NCI-H1694 (cell line): ENCODE data around the gene OS9.

Experiments used
- DNase-seq: peaks from one replicate; lab custom pipeline; 2025; lab: John Stamatoyannopoulos, UW

OS9 gene

DNA sequence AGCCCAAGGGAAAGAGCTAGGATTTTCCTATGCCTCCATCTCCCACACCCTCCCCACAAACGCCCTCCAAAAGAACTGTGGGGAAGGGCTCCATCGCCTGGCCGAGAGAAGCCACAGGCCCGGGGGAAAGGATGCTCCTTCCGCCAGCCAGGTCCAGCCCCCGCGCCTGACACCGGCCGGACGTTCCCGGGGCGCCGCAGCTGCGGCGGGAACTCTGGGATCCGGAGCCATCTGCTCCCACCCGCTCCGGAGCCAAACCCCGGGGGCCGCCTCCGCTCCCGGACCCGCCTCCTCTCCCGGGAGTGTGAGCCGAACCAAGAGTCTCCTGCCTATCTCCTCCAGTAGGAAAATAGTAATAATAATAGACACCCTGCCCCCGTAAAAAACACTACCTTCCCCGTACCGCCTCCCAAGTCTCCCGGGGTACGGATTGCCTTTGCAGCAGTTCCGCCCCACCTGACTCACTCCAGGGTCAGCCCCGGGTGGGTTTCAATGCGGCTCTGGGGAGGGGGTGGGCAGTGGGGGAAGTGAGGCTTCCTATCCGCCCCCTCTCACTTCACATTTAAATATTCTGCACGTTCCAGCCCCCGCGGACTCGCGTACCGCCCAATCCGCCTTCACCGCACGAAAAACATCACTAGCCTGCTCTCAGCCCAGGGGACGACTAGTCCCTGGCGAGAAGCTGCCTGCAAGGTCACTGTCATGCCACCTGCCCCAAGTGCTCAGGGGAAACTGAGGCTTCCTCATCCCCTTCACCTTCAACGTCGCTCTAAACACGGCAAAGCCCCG lies 42.2 kb downstream of the OS9 start:
- DNase-seq, result no peak

DNA sequence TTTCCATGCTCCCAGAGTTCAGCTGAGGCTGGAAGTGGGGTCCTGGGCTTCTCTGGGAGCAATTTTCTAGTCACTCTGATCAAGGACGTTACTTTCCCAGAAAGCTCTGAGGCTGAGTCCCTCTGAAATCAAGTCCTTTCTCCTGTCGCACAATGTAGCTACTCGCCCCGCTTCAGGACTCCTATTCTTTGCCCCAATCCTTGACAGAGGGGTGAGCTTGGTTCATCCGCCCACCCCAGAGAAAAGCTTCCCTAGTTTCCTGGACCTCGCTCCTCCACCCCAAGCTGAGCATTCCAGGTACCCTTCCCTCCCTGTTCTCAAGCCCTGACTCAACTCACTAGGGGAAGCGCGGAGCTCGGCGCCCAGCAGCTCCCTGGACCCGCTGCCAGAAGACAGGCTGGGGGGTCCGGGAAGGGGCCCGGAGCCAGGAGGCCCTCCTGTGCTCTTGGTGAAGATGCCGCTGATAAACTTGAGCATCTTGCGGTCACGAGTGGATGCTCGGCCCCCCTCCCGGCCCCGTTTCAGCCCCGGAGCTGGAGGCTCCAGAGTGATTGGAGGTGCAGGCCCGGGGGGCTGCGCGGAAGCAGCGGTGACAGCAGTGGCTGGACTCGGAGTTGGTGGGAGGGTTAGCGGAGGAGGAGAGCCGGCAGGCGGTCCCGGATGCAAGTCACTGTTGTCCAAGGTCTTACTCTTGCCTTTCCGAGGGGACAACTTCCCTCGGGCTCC lies 43.0 kb downstream of the OS9 start:
- no peak for DNase-seq

- no peak for DNase-seq
Observed at GRCh38 chr12:57737467-57738460, 43.8 kb downstream of the OS9 start.

DNA sequence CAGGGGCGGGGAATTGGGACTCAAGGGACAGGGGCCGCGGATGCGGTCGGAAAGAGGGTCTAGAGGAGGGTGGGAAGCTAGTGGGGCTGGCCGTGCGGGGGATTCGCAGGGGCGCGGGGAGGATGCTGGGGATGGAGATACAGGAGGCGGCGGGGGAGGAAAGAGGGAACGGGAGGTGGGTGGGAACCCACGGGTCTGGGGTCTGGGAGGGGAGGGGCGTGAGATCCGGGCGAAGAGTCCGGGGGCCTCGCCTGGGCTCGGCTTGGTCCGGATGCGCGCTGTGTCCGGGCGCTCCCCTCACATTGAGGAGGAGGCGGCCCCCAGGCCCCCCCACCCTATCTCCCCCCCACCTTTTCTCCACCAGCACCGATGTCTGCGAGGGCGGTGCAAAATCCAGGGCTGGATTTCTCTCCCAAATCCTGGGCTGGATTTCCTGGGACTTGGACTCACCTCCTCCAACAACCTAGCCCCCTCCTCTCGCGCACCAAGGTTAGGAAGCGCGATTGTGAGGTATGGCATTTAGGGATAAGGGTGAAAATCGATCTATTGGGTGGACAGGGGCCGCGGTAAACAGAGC lies 44.8 kb downstream of the OS9 start, which contains the start of gene AGAP2:
Gene AGAP2 (minus strand): TSS at position 82 of the 577 bp plus-strand sequence. CDS start 496 bp downstream, outside the sequence.
- peak; percentile 21 for DNase-seq

DNA sequence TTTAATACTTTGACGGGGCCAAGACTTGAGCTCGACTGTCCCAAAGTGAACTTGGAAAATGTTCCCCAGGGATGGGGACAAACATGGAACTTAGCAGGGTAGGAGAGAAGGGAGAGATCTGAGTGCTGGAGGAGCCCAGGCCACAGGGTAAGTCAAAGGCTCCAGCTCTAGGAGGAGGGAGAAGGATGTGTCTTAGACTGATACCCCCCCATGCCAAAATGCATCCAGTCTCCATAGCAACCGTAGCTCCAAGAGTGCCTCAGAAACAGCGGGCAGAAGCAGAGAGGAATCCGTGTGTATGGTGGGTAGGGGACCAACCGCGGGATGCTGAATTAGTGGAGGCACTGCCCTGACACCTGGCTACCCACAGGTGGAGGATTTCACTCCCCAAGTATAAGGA lies 45.5 kb downstream of the OS9 start:
- DNase-seq, result no peak

- DNase-seq, result no peak
Observed at GRCh38 chr12:57739914-57740538, 46.1 kb downstream of the OS9 start.

DNA sequence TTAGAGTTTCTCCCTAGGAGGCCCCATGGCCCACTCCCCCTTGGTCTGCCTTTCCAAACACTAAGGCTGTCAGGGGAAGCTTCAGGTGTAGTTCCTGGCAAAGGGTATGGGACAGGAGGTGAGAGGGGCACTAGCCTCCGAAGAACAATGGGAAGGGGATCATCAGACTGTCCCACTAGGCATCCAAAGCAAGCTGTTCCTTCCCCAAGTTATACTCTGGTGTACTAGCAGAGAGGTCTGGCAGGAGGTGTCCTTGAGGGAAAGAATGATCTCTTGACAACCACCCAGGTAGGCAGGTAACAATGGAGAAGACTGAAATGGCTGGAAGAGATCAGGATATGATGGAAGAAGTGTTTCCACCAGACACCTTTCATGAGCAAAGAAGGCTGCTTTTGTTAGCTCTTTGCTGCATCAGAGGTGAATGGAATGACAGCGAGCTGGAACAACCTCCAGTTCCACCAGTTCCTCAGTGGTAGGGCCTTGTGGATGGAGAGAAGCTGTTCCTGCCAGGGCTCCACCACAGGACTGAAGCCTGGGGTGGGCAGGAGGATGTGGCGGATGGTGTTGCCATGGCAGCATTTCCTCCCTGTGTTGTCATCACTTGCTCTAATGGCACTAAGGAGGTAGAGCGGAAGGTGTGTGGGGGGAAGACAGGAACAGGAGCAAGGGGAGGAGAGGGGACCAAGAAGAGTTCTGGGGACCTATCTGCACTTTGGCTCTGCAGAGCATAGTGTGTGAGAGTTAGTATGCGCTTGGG lies 46.9 kb downstream of the OS9 start:
- no peak for DNase-seq

DNA sequence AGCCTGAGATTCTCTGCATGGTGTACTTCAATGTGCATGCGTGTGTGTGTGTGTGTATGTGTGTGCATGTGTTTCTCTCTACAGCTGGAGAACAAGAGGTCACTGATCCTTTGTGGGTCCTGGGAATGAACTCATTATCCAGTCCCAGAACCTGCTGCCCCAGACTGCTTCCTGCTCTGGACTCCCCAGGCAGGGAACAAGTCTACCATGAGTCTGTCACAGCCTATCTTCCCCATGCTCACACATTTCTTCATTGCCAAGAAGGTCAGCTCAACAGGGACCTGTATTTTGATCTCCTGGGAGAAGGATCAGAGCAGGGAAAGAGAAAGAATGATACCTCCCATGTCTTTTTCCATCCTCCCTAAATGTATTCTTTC lies 47.5 kb downstream of the OS9 start:
- DNase-seq, result no peak

DNA sequence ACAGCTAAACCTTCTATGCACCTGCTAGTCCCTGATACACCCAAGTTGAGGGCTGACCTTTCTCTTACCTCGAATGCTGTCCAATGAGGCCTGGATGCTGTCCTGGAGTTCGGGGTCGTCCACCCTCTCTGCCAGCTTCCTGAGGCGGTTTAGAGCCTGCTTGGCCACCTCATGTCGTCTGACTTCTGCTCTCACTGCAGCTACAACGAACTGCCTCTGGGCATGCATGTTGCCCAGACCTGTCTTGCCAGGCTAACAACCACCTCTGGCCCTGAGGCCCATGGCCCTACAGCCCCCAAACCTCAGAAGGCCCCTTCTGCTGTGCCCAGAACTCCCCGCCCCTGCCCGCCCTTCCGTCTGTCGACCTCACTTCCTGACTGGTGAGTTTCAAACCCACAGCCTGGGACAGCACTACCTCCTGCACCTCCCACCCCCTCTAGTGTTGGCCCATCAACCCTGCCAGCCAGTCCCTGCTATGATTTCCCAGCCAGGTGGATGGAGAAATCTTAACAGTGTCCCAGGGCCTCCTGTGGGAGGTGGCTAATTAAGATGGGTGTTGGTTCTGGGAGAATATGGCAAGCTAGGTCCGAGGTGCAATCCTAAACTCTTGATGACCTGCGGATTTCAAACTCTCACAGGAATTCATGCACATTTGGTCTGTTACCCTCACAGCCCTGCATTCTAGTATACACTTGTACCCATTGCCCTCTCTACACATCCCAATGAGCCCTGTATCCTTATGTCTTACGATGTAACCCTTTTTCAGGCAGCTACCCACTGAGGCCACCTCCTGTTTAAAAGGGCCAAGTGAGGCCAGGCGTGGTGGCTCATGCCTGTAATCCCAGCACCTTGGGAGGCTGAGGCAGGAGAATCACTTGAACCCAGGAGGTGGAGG lies 48.2 kb downstream of the OS9 start:
- DNase-seq, result no peak

DNA sequence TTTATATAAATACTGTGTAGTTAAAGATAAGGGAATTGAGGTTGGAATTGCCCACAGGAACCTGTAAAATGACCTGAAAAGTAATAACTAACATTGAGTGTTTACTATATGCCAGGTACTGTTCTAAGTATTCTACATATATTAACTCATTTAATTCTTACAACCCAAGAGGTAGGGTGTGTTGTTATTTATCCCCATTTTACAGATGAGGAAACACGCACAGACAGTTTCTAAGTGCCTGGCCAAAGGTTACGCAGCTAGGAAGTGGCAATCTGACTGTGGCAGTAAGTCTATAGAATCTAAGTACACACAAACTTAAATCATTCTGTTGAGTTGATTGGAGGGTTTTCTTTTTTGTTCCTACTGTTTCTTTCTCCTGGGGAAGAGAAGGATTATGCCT lies 49.8 kb downstream of the OS9 start:
- DNase-seq, result no peak

GRCh38 chr12:57744194-57744776 lies 50.4 kb downstream of the OS9 start:
- DNase-seq, result no peak

- DNase-seq, result peak; percentile 97
Observed at GRCh38 chr12:57744777-57745484, 51.0 kb downstream of the OS9 start, which contains the start of gene TSPAN31. Gene TSPAN31 (plus strand): TSS chr12:57745039. CDS start chr12:57745155, 116 bp downstream.

- DNase-seq, result no peak
Observed at GRCh38 chr12:57745485-57745881, 51.6 kb downstream of the OS9 start.

DNA sequence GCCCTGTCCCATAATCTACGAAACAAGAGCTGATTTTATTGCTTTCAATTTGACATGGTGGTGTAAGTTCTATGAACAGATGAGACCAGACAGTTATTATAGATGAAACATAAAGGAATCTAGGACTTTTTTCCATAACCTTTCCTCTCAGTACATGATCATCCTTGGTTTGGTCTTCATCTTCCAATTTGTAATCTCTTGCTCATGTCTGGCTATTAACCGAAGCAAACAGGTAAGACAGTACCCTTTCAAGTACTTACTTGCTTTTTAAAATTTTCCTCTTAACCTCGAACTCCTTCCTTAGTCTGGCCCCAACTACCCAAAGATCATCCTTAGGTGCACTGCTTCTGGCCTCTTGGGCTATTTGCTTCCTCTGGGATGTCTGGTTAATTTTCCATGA lies 52.1 kb downstream of the OS9 start:
- DNase-seq, result no peak

DNA sequence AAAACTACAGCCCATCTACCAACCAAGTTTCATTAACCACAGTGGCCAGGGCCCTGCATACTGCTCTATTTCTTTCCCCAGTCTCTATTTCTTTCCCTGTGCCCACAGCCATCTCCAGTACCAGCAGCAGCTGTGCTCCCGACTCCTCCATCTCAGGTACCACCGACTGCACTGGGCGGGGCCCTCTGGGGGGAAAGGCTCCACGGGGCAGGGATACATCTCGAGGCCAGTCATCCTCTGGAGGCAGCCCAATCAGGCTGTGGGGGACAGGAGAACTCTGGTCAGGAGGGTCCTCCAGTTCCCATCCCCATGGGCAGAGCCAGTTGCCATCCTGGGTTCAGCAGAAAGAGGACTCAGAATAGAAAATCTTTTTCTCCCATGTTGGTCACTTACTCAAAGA lies 55.1 kb downstream of the OS9 start:
- DNase-seq, result no peak

- no peak for DNase-seq
Observed at GRCh38 chr12:57750561-57751431, 56.9 kb downstream of the OS9 start.

DNA sequence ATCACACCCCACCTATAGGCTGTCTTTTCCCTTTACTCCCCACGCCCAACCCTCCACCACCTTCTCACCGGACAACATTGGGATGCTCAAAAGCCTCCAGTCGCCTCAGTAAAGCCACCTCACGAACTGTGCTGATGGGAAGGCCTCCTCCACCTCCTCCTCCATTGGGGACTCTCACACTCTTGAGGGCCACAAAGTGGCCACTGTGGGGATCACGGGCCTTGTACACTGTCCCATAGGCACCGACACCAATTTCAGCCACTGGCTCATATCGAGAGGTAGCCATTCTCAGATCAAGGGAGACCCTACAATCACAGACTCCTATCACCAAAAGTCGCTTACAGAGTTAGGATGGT lies 57.5 kb downstream of the OS9 start:
- no peak for DNase-seq
